ENCODE results near the gene SH3RF3.

The SH3RF3 gene

DNA sequence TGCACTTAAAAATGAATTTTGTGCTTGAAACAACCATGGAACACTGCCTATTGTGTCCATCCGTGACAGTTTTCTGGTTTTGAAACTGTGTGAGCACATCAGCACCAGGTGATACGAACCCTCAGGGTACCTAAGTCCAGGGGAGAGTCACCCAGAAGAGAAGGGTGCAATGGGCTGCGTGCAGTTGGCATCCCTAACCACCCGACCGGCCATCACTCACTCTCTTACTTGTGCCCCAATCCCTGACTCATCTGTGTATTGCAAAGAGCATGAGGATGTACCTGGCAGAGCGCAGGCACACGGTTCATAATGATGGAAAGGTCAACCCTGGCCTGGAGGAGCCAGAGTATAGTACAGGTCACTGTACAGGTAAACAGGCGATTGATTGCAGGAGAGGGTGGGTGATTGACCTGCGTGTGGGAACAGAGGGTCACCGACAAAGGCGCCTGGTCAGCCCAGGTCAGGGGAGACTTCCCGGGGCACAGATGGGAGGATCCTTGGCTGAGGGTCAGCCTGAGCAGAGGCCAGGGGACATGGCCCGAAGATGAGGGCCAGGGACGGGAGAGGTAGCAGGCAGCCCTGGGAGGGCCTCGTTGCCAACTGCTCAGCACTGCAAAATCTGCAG, 324.5 kb downstream of the SH3RF3 start:
- DNase-seq (ENCODE audit: low spot score in 2 of 2) = no peak
- Histone ChIP-seq H3K27me3 (ENCODE audit: low read depth) (peaks cover 11% of the 10 kb centered on the region), H3K4me1 (no peaks in the 10 kb centered on the region), H3K36me3 (replicated peaks) (no peaks in the 10 kb centered on the region), H3K9me3 (no peaks in the 10 kb centered on the region), H3K4me3 (no peak overlapping the region)
- in situ Hi-C loops (cut with MboI; ENCODE audit: low sequenced_read_pairs) = no loop called here

DNA sequence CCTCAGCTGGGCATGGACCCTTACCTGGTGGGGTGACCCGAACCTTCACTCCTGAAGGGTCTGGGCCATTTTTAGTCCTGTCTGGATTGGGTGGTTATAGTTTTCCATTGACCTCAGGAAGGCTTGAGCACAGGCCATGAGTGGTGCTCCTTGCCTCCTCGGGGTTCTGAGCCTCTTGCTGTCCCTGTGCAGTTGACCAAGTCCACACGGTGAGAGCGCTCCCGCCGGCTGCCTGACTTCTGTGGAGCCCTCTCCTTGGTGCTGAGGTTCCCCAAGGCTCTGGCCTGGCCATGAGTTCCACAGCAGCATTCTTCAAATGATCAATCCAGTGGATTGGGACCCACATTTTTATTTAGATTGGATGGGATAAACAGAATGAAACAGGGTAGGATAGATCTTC, 325.3 kb downstream of the SH3RF3 start:
- Histone ChIP-seq H3K4me1 (no peaks in the 10 kb centered on the region), H3K9me3 (no peaks in the 10 kb centered on the region), H3K27me3 (ENCODE audit: low read depth) (peaks cover 12% of the 10 kb centered on the region), H3K4me3 (no peak overlapping the region), H3K36me3 (replicated peaks) (no peaks in the 10 kb centered on the region)
- in situ Hi-C loops (cut with MboI; ENCODE audit: low sequenced_read_pairs) = no loop called here
- no peak for DNase-seq (ENCODE audit: low spot score in 2 of 2)

DNA sequence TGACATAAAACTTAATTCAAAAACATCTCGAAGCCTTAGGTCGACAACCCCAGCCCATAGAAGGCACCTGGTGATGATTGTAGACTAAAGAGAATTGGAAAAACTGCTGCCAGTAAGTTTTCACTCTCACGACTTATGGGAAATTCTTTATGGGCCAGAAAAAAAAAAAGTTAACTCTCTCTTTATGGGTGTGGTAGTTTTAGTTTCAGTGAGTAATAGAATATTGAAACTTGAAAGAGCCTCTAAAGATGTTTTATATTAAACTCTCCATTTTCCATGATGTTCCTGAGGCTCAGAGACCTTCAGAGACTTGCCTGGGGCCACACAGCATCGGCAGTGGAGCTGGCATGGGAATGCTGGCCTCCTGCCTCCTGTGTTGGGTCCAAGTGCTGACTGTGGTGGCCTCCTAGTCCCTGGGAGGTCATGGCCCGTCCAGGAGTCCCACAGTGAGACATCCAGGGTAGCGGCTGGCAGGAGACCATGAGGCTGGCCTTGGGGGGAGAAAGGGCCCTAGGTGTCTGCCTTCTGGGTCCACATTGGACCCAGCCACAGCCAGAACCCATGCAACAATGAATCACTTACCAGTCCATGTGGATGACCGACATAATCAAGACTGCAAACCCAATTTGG, 325.9 kb downstream of the SH3RF3 start:
- Histone ChIP-seq H3K4me1 (no peaks in the 10 kb centered on the region), H3K9me3 (no peaks in the 10 kb centered on the region), H3K36me3 (replicated peaks) (no peaks in the 10 kb centered on the region), H3K27me3 (ENCODE audit: low read depth) (peaks cover 12% of the 10 kb centered on the region), H3K4me3 (no peak overlapping the region)
- in situ Hi-C loops (cut with MboI; ENCODE audit: low sequenced_read_pairs) = no loop called here
- DNase-seq (ENCODE audit: low spot score in 2 of 2) = no peak

- peaks cover 12% of the 10 kb centered on the region for H3K27me3 ChIP-seq (ENCODE audit: low read depth)
- no peak overlapping the region for H3K4me3 ChIP-seq
- no peaks in the 10 kb centered on the region for H3K4me1 ChIP-seq
- H3K9me3 ChIP-seq = no peaks in the 10 kb centered on the region
- in situ Hi-C loops (cut with MboI; ENCODE audit: low sequenced_read_pairs) = no loop called here
- H3K36me3 ChIP-seq (replicated peaks) = no peaks in the 10 kb centered on the region
- DNase-seq (ENCODE audit: low spot score in 2 of 2) = no peak
Measured at GRCh38 chr2:109455731-109456691, 327.0 kb downstream of the SH3RF3 start.

DNA sequence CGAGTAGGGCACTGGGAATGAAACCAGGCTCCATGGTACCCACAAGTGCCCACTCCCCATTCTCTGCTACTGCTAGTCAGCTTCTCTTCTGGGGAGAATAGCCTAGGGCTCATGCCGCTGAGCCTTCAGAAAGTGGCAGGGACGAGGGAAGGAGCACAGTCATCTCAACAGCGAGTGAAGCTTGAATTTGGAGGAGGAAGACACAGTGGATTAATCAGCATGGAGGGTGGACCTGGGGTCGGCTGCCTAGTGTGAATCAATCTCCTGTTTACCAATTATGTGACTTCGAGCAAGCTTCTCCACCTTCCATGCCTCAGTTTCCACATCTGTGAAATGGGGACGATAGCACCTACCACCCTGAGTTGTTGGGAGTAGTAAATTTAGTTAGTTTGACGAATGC, 327.8 kb downstream of the SH3RF3 start:
- H3K27me3 ChIP-seq (ENCODE audit: low read depth) = peaks cover 12% of the 10 kb centered on the region
- in situ Hi-C loops (cut with MboI; ENCODE audit: low sequenced_read_pairs) = no loop called here
- H3K36me3 ChIP-seq (replicated peaks) = no peaks in the 10 kb centered on the region
- no peak overlapping the region for H3K4me3 ChIP-seq
- no peaks in the 10 kb centered on the region for H3K9me3 ChIP-seq
- no peaks in the 10 kb centered on the region for H3K4me1 ChIP-seq
- DNase-seq (ENCODE audit: low spot score in 2 of 2) = no peak

DNA sequence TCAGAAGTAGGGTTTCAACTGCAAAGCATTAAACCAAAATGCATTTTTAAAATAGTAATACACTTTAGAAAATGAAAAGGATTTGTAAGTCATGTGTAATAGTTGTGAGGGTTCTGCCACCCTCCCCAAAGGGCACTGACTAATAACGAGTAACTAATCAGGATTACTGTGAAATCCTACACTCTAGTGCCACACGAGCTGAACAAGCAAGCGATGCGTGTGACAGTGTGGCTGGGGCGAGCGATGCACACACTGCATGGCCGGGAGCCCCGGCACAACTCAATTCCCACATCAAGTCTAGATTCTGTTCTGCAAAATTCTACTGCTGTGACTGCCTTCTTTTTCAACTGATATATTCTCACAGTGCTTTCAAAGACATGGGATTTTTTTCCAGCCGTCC, 328.4 kb downstream of the SH3RF3 start:
- in situ Hi-C loops (cut with MboI; ENCODE audit: low sequenced_read_pairs) = no loop called here
- peaks cover 12% of the 10 kb centered on the region for H3K27me3 ChIP-seq (ENCODE audit: low read depth)
- H3K36me3 ChIP-seq (replicated peaks) = no peaks in the 10 kb centered on the region
- DNase-seq (ENCODE audit: low spot score in 2 of 2) = no peak
- H3K4me3 ChIP-seq = no peak overlapping the region
- H3K9me3 ChIP-seq = no peaks in the 10 kb centered on the region
- no peaks in the 10 kb centered on the region for H3K4me1 ChIP-seq

- DNase-seq (ENCODE audit: low spot score in 2 of 2) = no peak
Measured at GRCh38 chr2:109457794-109458193, 328.8 kb downstream of the SH3RF3 start.

GRCh38 chr2:109458512-109458911, 329.5 kb downstream of the SH3RF3 start:
- Histone ChIP-seq H3K4me3 (no peak overlapping the region), H3K27me3 (ENCODE audit: low read depth) (peaks cover 12% of the 10 kb centered on the region), H3K9me3 (no peaks in the 10 kb centered on the region), H3K4me1 (no peaks in the 10 kb centered on the region), H3K36me3 (replicated peaks) (no peaks in the 10 kb centered on the region)
- no peak for DNase-seq (ENCODE audit: low spot score in 2 of 2)
- in situ Hi-C loops (cut with MboI; ENCODE audit: low sequenced_read_pairs) = no loop called here

More at GRCh38 chr2:109457794-109458193, 328.8 kb downstream of the SH3RF3 start:
- in situ Hi-C loops (cut with MboI; ENCODE audit: low sequenced_read_pairs) = no loop called here
- no peaks in the 10 kb centered on the region for H3K9me3 ChIP-seq
- H3K36me3 ChIP-seq (replicated peaks) = no peaks in the 10 kb centered on the region
- no peak overlapping the region for H3K4me3 ChIP-seq
- peaks cover 12% of the 10 kb centered on the region for H3K27me3 ChIP-seq (ENCODE audit: low read depth)
- H3K4me1 ChIP-seq = no peaks in the 10 kb centered on the region

DNA sequence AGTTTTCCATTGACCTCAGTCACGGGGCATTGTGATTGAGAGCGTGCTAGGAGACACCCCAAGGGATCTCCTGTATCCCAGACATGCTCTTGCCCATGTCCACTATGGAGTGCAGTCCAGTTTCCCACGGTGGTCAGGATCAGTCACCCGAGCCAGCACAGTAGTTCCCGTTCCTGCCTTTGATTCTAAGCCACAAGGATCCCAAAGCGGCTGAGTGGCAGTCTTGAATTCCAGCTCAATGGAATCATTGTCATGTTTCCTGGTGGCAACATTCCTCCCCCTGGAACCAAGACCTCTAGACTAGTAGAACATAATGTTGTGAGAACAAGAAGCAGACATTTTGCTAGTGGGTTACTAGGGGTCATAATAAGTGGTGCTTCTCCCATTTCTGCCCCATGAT, 330.5 kb downstream of the SH3RF3 start:
- no peak for DNase-seq (ENCODE audit: low spot score in 2 of 2)
- in situ Hi-C loops (cut with MboI; ENCODE audit: low sequenced_read_pairs) = no loop called here
- peaks cover 12% of the 10 kb centered on the region for H3K27me3 ChIP-seq (ENCODE audit: low read depth)
- H3K4me1 ChIP-seq = no peaks in the 10 kb centered on the region
- no peaks in the 10 kb centered on the region for H3K9me3 ChIP-seq
- H3K36me3 ChIP-seq (replicated peaks) = no peaks in the 10 kb centered on the region
- no peak overlapping the region for H3K4me3 ChIP-seq

GRCh38 chr2:109460553-109461324, 331.7 kb downstream of the SH3RF3 start:
- Histone ChIP-seq H3K9me3 (no peaks in the 10 kb centered on the region), H3K4me1 (no peaks in the 10 kb centered on the region), H3K36me3 (replicated peaks) (no peaks in the 10 kb centered on the region), H3K4me3 (no peak overlapping the region), H3K27me3 (ENCODE audit: low read depth) (peaks cover 12% of the 10 kb centered on the region)
- no peak for DNase-seq (ENCODE audit: low spot score in 2 of 2)
- in situ Hi-C loops (cut with MboI; ENCODE audit: low sequenced_read_pairs) = no loop called here

- DNase-seq (ENCODE audit: low spot score in 2 of 2) = no peak
- no peaks in the 10 kb centered on the region for H3K36me3 ChIP-seq (replicated peaks)
- no peaks in the 10 kb centered on the region for H3K4me1 ChIP-seq
- H3K9me3 ChIP-seq = no peaks in the 10 kb centered on the region
- peaks cover 4% of the 10 kb centered on the region for H3K27me3 ChIP-seq (ENCODE audit: low read depth)
- in situ Hi-C loops (cut with MboI; ENCODE audit: low sequenced_read_pairs) = no loop called here
- no peak overlapping the region for H3K4me3 ChIP-seq
Measured at GRCh38 chr2:109463236-109463635, 334.2 kb downstream of the SH3RF3 start.

GRCh38 chr2:109463891-109464290, 334.9 kb downstream of the SH3RF3 start:
- no peaks in the 10 kb centered on the region for H3K4me1 ChIP-seq
- in situ Hi-C loops (cut with MboI; ENCODE audit: low sequenced_read_pairs) = no loop called here
- no peak for DNase-seq (ENCODE audit: low spot score in 2 of 2)
- no peak overlapping the region for H3K4me3 ChIP-seq
- no peaks in the 10 kb centered on the region for H3K9me3 ChIP-seq
- H3K27me3 ChIP-seq (ENCODE audit: low read depth) = no peaks in the 10 kb centered on the region
- H3K36me3 ChIP-seq (replicated peaks) = no peaks in the 10 kb centered on the region

GRCh38 chr2:109466674-109467575, 337.9 kb downstream of the SH3RF3 start:
- Histone ChIP-seq H3K36me3 (replicated peaks) (no peaks in the 10 kb centered on the region), H3K4me3 (no peak overlapping the region), H3K27me3 (ENCODE audit: low read depth) (no peaks in the 10 kb centered on the region), H3K9me3 (no peaks in the 10 kb centered on the region), H3K4me1 (no peaks in the 10 kb centered on the region)
- in situ Hi-C loops (cut with MboI; ENCODE audit: low sequenced_read_pairs) = no loop called here
- no peak for DNase-seq (ENCODE audit: low spot score in 2 of 2)

All from HAP-1 (cell line).